Neural cell (in vitro differentiated cells): Measurements from ENCODE around the gene TEAD4.

Experiments used
- EP300 ChIP-seq: fragments of 450-650 bp; conservative IDR thresholded peaks from 2 replicates; pipeline ENCODE4 v1.6.1; 2014; ENCODE audit warnings: antibody characterized with exemption, mild to moderate bottlenecking, moderate library complexity; ENCODE audit not compliant: poor library complexity, severe bottlenecking
- EZH2 ChIP-seq: fragments of 200-600, 300-800 bp; shearing (Covaris generic), sonication (generic); IDR thresholded peaks from 2 replicates; pipeline ENCODE4 v1.6.1; 2014; ENCODE audit warnings: antibody characterized with exemption, low read length, borderline replicate concordance, mild to moderate bottlenecking; ENCODE audit not compliant: insufficient read depth, poor library complexity, severe bottlenecking
- MXI1 ChIP-seq: fragments of 450-650 bp; conservative IDR thresholded peaks from 2 replicates; pipeline ENCODE4 v1.6.1; 2014; ENCODE audit warnings: antibody characterized with exemption, mild to moderate bottlenecking; ENCODE audit not compliant: poor library complexity, severe bottlenecking
- RAD21 ChIP-seq: fragments of 450-650 bp; conservative IDR thresholded peaks from 2 replicates; pipeline ENCODE4 v1.6.1; 2014; ENCODE audit warnings: antibody characterized with exemption, mild to moderate bottlenecking, moderate library complexity
- TF ChIP-seq, protein P1 (sequence below): fragments of 450-650 bp; IDR thresholded peaks from 2 replicates; pipeline ENCODE4 v1.5.1; 2014; ENCODE audit warnings: antibody characterized with exemption, mild to moderate bottlenecking, moderate library complexity; ENCODE audit not compliant: poor library complexity, severe bottlenecking
- TF ChIP-seq, protein P2 (sequence below): IDR thresholded peaks from 2 replicates; pipeline ENCODE4 v1.6.1; 2012; ENCODE audit warnings: borderline replicate concordance

DNA sequence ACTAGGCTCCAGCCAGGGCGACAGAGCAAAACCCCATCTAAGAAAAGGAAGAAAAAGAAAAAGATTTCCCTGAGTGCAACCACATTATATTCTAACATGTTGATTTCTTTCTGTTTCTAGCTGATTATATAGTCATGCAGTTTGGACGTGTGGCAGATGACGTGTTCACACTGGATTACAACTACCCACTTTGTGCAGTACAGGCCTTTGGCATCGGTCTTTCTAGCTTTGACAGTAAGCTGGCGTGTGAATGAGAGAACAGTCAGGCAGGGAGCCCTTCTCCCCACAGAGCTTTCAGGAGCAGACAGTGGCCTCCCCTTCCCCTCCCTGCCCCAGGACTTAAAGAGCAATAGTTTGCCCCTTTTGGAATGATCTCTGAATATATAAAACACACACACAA, 20.0 kb upstream of the TEAD4 start:
- TF ChIP-seq RAD21 (no peak), EP300 (no peak), MXI1 (no peak), EZH2 (no peak)
- TF ChIP-seq, protein P1, sequence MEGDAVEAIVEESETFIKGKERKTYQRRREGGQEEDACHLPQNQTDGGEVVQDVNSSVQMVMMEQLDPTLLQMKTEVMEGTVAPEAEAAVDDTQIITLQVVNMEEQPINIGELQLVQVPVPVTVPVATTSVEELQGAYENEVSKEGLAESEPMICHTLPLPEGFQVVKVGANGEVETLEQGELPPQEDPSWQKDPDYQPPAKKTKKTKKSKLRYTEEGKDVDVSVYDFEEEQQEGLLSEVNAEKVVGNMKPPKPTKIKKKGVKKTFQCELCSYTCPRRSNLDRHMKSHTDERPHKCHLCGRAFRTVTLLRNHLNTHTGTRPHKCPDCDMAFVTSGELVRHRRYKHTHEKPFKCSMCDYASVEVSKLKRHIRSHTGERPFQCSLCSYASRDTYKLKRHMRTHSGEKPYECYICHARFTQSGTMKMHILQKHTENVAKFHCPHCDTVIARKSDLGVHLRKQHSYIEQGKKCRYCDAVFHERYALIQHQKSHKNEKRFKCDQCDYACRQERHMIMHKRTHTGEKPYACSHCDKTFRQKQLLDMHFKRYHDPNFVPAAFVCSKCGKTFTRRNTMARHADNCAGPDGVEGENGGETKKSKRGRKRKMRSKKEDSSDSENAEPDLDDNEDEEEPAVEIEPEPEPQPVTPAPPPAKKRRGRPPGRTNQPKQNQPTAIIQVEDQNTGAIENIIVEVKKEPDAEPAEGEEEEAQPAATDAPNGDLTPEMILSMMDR: no peak
- TF ChIP-seq, protein P2, sequence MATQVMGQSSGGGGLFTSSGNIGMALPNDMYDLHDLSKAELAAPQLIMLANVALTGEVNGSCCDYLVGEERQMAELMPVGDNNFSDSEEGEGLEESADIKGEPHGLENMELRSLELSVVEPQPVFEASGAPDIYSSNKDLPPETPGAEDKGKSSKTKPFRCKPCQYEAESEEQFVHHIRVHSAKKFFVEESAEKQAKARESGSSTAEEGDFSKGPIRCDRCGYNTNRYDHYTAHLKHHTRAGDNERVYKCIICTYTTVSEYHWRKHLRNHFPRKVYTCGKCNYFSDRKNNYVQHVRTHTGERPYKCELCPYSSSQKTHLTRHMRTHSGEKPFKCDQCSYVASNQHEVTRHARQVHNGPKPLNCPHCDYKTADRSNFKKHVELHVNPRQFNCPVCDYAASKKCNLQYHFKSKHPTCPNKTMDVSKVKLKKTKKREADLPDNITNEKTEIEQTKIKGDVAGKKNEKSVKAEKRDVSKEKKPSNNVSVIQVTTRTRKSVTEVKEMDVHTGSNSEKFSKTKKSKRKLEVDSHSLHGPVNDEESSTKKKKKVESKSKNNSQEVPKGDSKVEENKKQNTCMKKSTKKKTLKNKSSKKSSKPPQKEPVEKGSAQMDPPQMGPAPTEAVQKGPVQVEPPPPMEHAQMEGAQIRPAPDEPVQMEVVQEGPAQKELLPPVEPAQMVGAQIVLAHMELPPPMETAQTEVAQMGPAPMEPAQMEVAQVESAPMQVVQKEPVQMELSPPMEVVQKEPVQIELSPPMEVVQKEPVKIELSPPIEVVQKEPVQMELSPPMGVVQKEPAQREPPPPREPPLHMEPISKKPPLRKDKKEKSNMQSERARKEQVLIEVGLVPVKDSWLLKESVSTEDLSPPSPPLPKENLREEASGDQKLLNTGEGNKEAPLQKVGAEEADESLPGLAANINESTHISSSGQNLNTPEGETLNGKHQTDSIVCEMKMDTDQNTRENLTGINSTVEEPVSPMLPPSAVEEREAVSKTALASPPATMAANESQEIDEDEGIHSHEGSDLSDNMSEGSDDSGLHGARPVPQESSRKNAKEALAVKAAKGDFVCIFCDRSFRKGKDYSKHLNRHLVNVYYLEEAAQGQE: no peak
